A673 (cell line): ENCODE results near the gene PRXL2C. TPM values are rescaled to one million over a fixed set of nuclear protein-coding genes. Genes with fewer than 3 reads are reported as not detected.

Experiments
- BruUV-seq: library from RNA; stranded (reverse); fragments of 400-500 nt; replicated peaks from 2 replicates; lab custom pipeline; 2021; lab: Mats Ljungman, UMichigan
- CTCF ChIA-PET: fragments of 300-600 bp; sonication (Branson Sonifier 250); formaldehyde crosslinking; loops from one replicate; lab custom pipeline; 2022; ENCODE audit warnings: antibody characterized with exemption; lab: Charles Lee
- POLR2A ChIA-PET: fragments of 300-600 bp; sonication (Branson Sonifier 250); formaldehyde crosslinking; loops from one replicate; lab custom pipeline; 2022; ENCODE audit warnings: antibody characterized with exemption; ENCODE audit not compliant: low non-redundant PET; lab: Charles Lee
- DNase-seq: peaks from one replicate; pipeline ENCODE4 v3.0.0-alpha.2; 2015; ENCODE audit warnings: low spot score
- H3K27ac ChIP-seq: fragments of 200-600 bp; sonication (generic); 2 replicates; pipeline ENCODE4 v1.5.1; 2016; ENCODE audit warnings: mixed run types, low read depth, mild to moderate bottlenecking, mixed read lengths, antibody characterized with exemption, low read length; ENCODE audit not compliant: poor library complexity, severe bottlenecking
- H3K27me3 ChIP-seq: fragments of 200-600 bp; sonication (generic); replicated peaks from 2 replicates; pipeline ENCODE4 v1.6.1; 2017; ENCODE audit warnings: mixed run types, low read depth, mild to moderate bottlenecking, mixed read lengths, antibody characterized with exemption, low read length; ENCODE audit not compliant: insufficient read depth, poor library complexity
- H3K36me3 ChIP-seq: fragments of 200-600 bp; sonication (generic); 2 replicates; pipeline ENCODE4 v1.6.1; 2016; ENCODE audit warnings: mixed run types, mild to moderate bottlenecking, mixed read lengths, antibody characterized with exemption, low read length; ENCODE audit not compliant: insufficient read depth, poor library complexity, severe bottlenecking
- H3K4me1 ChIP-seq: fragments of 200-600 bp; sonication (generic); 2 replicates; pipeline ENCODE4 v1.6.1; 2017; ENCODE audit warnings: mixed run types, mild to moderate bottlenecking, mixed read lengths, antibody characterized with exemption, low read length; ENCODE audit not compliant: insufficient read depth, poor library complexity, severe bottlenecking
- H3K4me3 ChIP-seq: fragments of 200-600 bp; sonication (generic); 2 replicates; pipeline ENCODE4 v1.5.1; 2016; ENCODE audit warnings: low read depth, mixed run types, mild to moderate bottlenecking, mixed read lengths, low read length; ENCODE audit not compliant: poor library complexity, severe bottlenecking
- H3K9me3 ChIP-seq: fragments of 200-600 bp; sonication (generic); 2 replicates; pipeline ENCODE4 v1.6.1; 2016; ENCODE audit warnings: mixed run types, low read depth, mild to moderate bottlenecking, mixed read lengths, antibody characterized with exemption, low read length; ENCODE audit not compliant: poor library complexity, severe bottlenecking
- CTCF ChIP-seq: fragments of 300-800, 200-600 bp; sonication (generic); conservative IDR thresholded peaks from 2 replicates; pipeline ENCODE4 v1.5.1; 2017; ENCODE audit warnings: low read depth, mild to moderate bottlenecking, antibody characterized with exemption, low read length, moderate library complexity, mixed read lengths
- EZH2 ChIP-seq: fragments of 200-600 bp; sonication (generic); IDR thresholded peaks from 2 replicates; pipeline ENCODE4 v1.6.1; 2017; ENCODE audit warnings: borderline replicate concordance, low read depth, mild to moderate bottlenecking, mixed read lengths, antibody characterized with exemption, low read length; ENCODE audit not compliant: poor library complexity, severe bottlenecking
- intact Hi-C: fragments of 100-400 bp; cut with micrococcal nuclease; formaldehyde crosslinking; loops from one replicate; pipeline ENCODE4 v1.10.0; 2022; ENCODE audit not compliant: unreplicated experiment
- total RNA-seq: library from RNA; stranded (reverse); gene quantifications from 2 replicates; pipeline ENCODE4 v1.2.3, GENCODE V29; 2021

PRXL2C gene
- total RNA-seq, 1 experiment from 2014 or later = 2.6 TPM

DNA sequence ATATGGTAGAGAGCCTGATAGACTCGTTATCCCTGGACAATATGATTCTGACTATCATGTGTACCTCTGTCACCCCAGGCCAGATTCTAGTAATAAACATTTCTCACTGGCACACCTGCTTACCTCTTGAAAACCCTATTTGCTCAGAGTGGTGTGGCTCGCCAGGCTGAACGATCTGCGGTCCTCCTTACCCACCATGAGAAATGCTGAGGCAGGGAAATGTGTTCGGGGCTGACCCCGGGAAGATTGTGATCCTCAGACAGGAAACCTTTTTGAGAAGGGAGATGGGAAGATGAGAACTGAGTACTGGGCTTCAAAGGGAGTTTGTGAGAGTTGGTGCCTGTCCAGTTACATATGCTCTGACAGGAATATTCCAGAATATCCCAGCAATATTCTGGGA lies 10.7 kb upstream of the PRXL2C start:
- no peaks in the 10 kb centered on the region for H3K4me1 ChIP-seq
- no peaks in the 10 kb centered on the region for H3K9me3 ChIP-seq
- ChIA-PET CTCF (interaction anchor here (0.6 kb wide), 2 partner anchors 136 to 434 kb away, joined by 3 to 4 read pairs; no protein-coding TSS in a partner anchor), POLR2A (no interaction called here)
- H3K27me3 ChIP-seq = no peaks in the 10 kb centered on the region
- TF ChIP-seq CTCF (no peak), EZH2 (no peak)
- no peak for DNase-seq
- no peak overlapping the region for H3K4me3 ChIP-seq
- H3K36me3 ChIP-seq = no peaks in the 10 kb centered on the region
- BruUV-seq = no TSS peak
- no peak overlapping the region for H3K27ac ChIP-seq
- intact Hi-C loops = loop anchor here (2.0 to 10.0 kb wide), 2 partner anchors 339 to 431 kb away; no protein-coding TSS in a partner anchor

DNA sequence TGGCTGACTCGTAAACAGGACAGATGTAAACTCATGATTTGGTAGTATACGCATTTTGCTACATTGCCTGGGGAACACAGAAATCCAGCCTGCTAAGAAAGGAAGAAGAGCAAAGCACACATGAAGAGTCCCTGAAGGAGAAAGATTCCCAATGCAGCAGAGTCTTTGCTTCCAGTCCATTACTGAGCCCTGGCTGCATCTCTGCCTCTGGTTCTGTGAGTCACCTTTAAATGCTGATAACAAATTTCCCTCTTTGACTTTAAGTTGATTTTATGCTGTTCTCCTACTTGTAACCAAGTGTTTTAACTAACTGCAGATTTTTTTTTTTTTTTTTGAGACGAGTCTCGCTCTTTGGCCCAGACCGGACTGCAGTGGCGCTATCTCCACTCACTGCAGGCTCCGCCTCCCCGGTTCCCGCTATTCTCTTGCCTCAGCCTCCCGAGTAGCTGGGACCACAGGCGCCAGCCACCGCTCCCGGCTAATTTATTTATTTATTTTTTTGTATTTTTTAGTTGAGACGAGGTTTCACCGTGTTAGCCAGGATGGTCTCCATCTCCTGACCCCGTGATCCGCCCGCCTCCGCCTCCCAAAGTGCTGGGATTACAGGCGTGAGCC lies 8.5 kb upstream of the PRXL2C start:
- H3K36me3 ChIP-seq = no peaks in the 10 kb centered on the region
- H3K27ac ChIP-seq = no peak overlapping the region
- no peak overlapping the region for H3K4me3 ChIP-seq
- DNase-seq = no peak
- intact Hi-C loops = loop anchor here (10.0 kb wide), 1 partner anchor 429 kb away; no protein-coding TSS in a partner anchor
- H3K4me1 ChIP-seq = no peaks in the 10 kb centered on the region
- ChIA-PET CTCF (interaction anchor here (0.7 kb wide), 1 partner anchor 1329 kb away, joined by 5 read pairs; no protein-coding TSS in a partner anchor), POLR2A (no interaction called here)
- H3K27me3 ChIP-seq = no peaks in the 10 kb centered on the region
- TF ChIP-seq CTCF = no peak
- TF ChIP-seq EZH2 = no peak
- no peaks in the 10 kb centered on the region for H3K9me3 ChIP-seq
- no TSS peak for BruUV-seq

- no peak for DNase-seq
- Histone ChIP-seq H3K4me1 (no peaks in the 10 kb centered on the region), H3K9me3 (no peaks in the 10 kb centered on the region), H3K4me3 (no peak overlapping the region), H3K27me3 (no peaks in the 10 kb centered on the region), H3K27ac (no peak overlapping the region), H3K36me3 (no peaks in the 10 kb centered on the region)
- POLR2A ChIA-PET = no interaction called here
- TF ChIP-seq EZH2 = no peak
- TF ChIP-seq CTCF = no peak
- CTCF ChIA-PET = no interaction called here
- BruUV-seq = no TSS peak
- intact Hi-C loops = loop anchor here (10.0 kb wide), 1 partner anchor 427 kb away; no protein-coding TSS in a partner anchor
Observed at GRCh38 chr9:96661711-96662110, 6.6 kb upstream of the PRXL2C start.
